ENCODE results near the gene CMTM2.
"Not testable (repeated sequence)": the region's sequence is repeated elsewhere in the genome, so short reads cannot be mapped to it uniquely, and the experiment has no call there.

Gene CMTM2

GRCh38 chr16:66605979-66606751, 26.9 kb downstream of the CMTM2 start:
- DNase-seq (ENCODE audit: low spot score) = no peak

GRCh38 chr16:66608241-66609138, 29.2 kb downstream of the CMTM2 start:
- DNase-seq (ENCODE audit: low spot score) = peak; percentile 94

- no peak for DNase-seq (ENCODE audit: low spot score)
Observed at GRCh38 chr16:66609139-66609510, 29.9 kb downstream of the CMTM2 start.

- DNase-seq (ENCODE audit: low spot score) = no peak
Observed at GRCh38 chr16:66610111-66610820, 31.0 kb downstream of the CMTM2 start.

- not testable (repeated sequence) for DNase-seq (ENCODE audit: low spot score)
Observed at GRCh38 chr16:66611911-66612310, 32.6 kb downstream of the CMTM2 start.

- no peak for DNase-seq (ENCODE audit: low spot score)
Observed at GRCh38 chr16:66612422-66612821, 33.2 kb downstream of the CMTM2 start.

GRCh38 chr16:66614161-66614802, 35.0 kb downstream of the CMTM2 start:
- DNase-seq (ENCODE audit: low spot score) = no peak

- DNase-seq (ENCODE audit: low spot score) = no peak
Observed at GRCh38 chr16:66616169-66616568, 36.9 kb downstream of the CMTM2 start.

- no peak for DNase-seq (ENCODE audit: low spot score)
Observed at GRCh38 chr16:66616592-66616991, 37.3 kb downstream of the CMTM2 start.

- no peak for DNase-seq (ENCODE audit: low spot score)
Observed at GRCh38 chr16:66617010-66617434, 37.8 kb downstream of the CMTM2 start.

- DNase-seq (ENCODE audit: low spot score) = no peak
Observed at GRCh38 chr16:66617728-66618127, 38.5 kb downstream of the CMTM2 start.

- DNase-seq (ENCODE audit: low spot score) = peak; percentile 94
Observed at GRCh38 chr16:66618588-66619375, 39.5 kb downstream of the CMTM2 start.

- DNase-seq (ENCODE audit: low spot score) = peak; percentile 57
Observed at GRCh38 chr16:66619534-66620428, 40.5 kb downstream of the CMTM2 start.

GRCh38 chr16:66620429-66620795, 41.1 kb downstream of the CMTM2 start:
- no peak for DNase-seq (ENCODE audit: low spot score)

GRCh38 chr16:66621973-66622372, 42.7 kb downstream of the CMTM2 start:
- DNase-seq (ENCODE audit: low spot score) = no peak

- no peak for DNase-seq (ENCODE audit: low spot score)
Observed at GRCh38 chr16:66622863-66623262, 43.6 kb downstream of the CMTM2 start.

- DNase-seq (ENCODE audit: low spot score) = no peak
Observed at GRCh38 chr16:66623755-66624154, 44.5 kb downstream of the CMTM2 start.

- DNase-seq (ENCODE audit: low spot score) = not testable (repeated sequence)
Observed at GRCh38 chr16:66627611-66628378, 48.5 kb downstream of the CMTM2 start.

GRCh38 chr16:66629856-66630255, 50.6 kb downstream of the CMTM2 start:
- DNase-seq (ENCODE audit: low spot score) = no peak
